GM19468 (cell line): ENCODE measurements around the gene LRRC2.
A peak's percentile ranks its signal among the peaks of the same experiment; 100 is the strongest.
"Not testable (repeated sequence)": the region's sequence is repeated elsewhere in the genome, so short reads cannot be mapped to it uniquely, and the experiment has no call there.

Source experiments
- ATAC-seq: cut with Tn5 transposase; IDR thresholded peaks from one replicate; pipeline ENCODE4 v1.9.1; 2021; ENCODE audit warnings: mild to moderate bottlenecking, moderate library complexity, moderate number of reproducible peaks; ENCODE audit not compliant: unreplicated experiment; ENCODE audit errors: extremely low read depth

The LRRC2 gene

DNA sequence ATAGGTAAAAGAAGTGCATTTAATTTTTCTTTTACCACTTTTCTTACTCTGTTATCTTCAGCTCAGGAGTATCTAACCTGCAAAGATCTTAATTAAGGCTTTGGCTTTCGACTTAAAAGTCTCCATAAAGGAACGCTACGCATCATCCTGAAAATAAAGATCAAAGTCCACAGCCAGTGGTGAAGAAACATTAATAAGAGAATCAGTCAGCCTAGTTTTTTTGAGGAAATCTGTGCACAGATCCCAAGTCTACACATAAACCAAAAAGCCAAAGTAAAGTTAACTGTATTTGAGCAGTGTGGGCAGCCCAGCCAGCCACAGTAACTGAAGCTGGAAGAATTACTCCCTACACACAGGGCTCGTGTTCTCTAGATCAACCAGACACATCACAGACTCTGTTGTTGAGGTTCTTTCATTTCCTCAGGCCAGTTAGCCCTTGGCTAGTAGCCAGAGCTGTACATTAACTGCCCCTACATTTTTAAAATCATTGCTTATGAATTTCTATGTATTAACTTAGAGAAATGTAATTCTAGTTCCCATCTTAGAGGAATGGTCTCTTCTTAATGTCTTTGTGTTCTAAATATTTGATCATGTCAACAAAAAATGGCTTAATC, 6.9 kb downstream of the LRRC2 start:
- no peak for ATAC-seq

DNA sequence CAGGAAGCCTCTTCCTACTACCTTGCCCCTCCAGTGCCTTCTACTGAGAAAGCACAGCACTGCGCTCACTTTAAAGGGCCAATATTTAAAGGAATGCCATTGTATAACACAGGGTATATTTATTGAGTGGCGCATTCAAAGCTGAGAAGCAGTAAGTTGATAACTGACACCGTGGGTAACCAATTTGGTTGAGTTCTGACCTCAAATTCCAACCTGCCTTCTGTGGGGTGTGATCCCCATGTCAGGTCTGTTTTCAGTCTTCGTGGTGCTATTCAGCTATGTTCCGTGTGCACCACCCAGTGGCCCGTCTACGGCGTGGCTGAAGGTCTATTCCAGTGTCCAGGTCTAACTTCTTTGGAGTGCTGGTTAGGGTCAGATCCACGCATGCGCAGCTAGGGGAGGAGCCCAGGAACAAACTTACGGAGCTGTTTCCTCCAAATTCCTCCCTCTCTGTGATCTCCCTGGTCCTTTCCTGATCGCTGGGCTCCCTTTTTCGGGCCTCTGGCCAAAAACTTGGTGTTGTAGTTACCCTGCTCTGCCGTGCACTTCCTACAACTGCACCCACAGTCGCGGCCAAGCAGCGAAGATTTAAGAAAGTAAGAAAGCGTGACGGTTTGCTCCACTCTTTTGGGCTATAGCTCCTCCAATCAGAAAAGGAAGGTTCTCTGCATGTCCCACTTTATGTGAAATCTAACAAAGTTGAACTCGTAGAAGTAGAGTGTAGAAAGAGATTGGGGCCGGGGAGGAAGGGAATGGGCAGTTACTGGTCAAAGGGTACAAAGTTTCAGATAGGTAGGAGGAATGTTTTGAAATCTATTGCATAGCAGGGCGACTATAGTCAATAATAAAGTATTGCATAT, 7.7 kb downstream of the LRRC2 start:
- peak; percentile 74 for ATAC-seq

DNA sequence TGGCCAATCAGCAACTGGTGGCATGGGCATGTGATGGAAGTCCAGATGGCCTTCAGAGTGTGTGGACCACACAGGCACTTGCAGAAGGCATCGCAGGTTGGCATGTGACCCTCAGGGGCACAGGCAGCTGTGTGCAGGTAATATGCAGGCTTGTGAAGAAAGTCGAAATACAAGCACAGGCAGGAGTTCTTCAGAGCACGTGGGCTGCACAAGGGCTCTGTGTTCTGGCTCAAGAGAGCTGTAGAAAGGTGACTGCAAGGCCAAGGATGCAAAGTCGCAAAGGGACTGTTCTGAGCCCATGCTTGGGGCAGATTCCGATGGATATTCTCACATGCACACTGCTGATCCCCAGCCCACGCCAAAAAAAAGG, 8.3 kb downstream of the LRRC2 start:
- ATAC-seq, result no peak

DNA sequence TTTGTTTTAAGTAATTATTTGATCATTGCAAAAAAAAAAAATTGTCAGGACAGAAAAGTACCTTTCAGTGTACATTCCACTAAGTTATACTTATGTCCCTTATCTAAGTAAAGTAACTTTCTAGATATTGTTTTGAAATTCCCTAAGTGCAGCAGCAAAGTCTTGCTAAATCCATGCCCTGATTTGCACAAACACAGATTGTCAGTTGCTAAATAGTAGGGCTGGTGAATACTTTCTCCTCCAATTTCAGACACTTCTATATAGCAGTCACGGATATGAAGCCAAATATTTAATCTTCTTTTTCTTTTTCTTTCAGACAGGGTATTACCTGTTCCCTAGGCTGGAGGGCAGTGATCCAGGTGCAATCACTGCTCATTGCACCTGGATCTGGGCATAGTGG, 12.9 kb downstream of the LRRC2 start:
- ATAC-seq, result no peak

DNA sequence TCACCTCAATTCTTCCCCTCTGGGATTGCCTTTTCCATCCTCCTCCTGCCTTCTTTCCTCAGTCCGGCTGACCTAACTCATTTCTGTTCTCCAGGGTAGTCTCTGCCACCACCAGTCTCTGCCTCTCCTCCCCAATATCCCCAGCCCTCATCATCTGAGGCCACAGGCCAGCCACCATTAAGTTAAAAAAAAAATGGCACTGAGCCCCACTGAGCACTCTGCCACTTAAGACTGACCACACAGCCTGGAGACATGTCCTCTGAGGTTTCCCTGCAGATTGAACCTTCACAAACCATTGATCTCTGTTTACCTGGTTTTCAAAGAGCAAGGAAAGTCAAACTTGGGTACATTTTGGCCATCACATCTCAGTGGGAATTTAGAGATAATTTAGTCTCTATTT, 13.6 kb downstream of the LRRC2 start:
- ATAC-seq, result no peak

DNA sequence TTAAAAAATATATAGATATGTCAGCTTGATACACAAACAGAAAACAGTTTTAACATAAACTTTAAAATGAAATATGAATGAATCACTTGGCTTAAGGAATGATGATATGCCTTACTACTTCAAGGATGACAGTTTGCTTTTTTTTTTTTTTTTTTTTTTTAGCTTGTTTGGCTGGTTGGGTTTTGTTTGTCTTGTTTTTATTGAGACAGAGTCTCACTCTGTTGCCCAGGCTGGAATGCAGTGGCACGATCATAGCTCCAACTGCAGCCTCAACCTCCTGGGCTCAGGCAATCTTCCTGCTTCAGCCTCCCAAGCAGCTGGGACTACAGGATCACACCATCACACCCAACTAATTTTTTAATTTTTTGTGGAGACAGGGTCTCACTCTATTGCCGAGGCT, 14.5 kb downstream of the LRRC2 start:
- no peak for ATAC-seq

DNA sequence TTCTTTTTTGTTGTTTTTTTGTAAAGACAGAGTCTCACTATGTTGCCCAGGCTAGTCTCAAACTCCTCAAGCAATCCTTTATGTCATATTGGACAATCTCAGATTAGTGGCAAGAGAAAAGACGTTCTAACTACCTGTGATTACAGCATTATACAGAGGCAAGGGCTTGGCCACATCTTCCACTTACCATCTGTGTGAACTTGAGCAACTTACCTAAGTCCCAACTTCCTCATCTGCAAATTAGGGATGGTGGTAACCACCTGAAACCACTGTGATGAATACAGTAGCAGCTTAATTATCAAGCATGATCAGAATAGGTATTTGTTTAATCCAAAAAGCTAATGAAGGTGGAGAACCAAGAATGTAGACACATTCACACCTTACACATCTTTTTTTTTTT, 16.1 kb downstream of the LRRC2 start:
- ATAC-seq, result no peak

DNA sequence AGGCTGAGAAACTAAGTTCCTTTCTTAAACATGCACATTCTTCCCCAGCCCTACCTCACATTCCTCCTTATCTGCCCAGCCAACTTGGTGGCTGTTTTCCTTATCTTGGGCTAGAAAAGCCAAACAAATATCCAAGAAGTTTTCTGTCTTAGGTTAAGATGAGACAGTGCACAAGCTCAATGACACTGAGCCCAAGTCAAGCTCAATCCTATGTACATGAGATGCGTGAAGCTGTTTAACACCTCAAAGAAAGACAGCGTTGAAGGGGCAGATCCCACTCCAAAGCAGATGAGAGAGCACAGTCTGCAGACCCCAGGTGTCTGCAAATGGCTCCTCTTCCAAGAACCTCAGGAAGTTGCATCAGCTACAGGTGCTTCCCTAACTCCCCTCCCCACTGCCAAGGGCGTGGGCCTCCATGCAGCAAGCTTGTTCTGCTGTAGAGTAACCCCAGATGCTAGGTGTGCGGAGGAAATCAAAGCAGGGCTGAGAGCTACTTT, 16.6 kb downstream of the LRRC2 start:
- ATAC-seq, result no peak

DNA sequence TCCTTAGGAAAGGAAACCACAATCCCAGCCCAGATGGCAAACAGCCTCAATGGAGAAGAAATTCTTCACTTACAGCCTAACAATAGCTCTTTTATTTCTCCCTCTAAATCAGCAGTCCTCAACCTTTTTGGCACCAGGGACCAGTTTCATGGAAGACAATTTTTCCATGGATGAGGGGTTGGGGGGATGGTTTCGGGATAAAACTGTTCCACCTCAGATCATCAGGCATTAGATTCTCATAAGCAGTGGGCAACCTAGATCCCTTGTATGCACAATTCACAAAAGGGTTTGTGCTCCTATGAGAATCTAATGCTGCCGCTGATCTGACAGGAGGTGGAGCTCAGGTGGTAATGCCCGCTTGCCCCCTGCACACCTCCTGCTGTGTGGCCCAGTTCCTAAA, 17.5 kb downstream of the LRRC2 start:
- not testable (repeated sequence) for ATAC-seq

DNA sequence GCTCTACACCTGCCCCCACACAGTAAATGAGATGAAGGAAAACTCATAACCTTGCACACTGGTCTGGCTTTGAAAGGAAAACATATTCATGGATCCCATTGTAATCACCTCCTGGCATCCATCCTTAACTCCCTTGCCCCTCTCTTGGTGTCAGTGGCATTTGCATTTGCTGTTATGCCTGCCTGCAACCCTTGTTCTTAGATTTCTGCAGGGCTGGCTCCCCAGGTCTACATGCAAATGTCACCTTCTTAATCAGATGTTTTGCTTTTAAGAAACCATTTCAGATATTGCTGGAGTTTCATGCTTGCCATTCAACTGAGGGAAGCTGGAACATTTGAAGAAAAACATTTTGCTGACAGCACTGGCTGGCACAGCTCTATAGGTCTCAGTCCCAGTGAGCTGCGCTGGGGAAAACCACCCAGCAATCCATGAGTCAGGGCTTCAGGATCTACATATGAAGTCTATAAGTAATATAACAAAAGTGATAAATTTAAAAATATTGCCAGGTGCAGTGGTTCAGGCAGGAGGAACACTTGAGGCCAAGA, 19.1 kb downstream of the LRRC2 start:
- ATAC-seq, result no peak

DNA sequence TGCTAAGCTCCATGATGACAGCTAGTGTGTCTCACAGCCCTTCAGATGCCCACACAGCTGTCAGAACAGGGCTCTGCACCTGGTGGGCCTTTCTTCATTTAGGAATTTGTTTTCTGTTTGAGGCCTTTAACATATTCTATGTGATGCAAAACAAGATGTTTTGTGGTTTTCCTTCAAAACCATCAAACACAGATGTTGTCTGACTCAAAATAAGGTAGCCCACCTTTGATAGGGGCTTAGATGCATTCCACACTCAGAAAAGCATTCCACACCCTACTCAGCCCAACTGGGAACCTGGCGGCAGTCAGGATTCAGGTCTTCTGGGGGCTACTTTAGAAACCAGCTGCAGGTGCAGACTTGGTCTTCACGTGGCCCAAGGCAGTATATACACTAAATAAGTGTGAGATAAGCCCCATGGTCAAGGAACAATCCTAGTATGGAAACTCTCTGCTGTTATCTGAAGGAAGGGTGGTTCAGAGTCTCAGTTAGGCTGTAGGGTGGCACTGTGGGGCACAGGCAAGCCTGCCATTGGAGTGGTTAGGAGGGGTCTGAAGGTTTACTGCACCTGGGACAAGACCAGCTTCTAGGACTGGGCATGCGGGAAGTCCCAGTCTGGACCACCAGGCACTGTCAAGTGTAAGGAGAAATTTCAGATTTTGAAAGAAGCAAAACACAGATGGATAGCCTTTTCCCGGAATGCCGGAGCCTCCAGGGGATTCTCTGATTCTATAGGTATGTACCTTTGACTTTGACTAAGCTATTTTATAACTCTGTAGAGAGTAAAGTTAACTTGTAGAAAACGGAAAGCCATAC, 20.1 kb downstream of the LRRC2 start:
- ATAC-seq, result no peak

DNA sequence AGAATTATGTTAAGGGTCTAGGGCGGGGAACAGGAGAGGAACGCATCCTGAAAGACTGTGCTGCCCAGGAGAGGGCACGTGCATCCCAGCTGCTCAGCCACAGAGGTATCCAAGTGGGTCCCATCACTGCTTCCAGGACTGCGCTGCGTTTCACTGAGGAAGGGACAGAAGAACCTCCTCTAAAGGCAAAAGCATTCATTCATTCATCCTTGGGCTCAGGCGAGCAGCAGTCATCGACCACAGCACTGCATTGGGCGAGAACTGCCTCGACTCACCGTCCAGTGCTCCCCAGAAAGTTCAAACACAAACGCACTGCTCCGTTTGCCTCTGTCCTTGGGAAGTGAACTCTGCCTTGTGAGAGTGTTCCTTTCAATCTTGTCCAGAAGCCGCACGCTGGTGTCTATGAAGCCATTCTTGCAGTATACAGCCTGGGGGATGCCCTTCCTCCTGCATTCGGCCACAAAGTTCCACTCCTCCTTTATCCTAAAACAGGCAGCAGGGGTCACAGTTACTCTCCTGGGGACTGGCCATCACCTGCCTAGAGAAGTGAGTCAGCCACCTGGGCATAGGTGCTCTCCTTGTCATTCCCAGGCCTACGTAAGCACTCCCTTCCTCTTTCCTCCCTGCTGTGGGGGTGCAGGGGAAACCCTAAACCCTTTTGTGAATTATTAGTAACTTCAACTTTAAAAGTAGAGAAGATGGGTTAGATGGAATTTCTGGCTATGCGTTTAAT, 21.2 kb downstream of the LRRC2 start:
- ATAC-seq, result no peak

DNA sequence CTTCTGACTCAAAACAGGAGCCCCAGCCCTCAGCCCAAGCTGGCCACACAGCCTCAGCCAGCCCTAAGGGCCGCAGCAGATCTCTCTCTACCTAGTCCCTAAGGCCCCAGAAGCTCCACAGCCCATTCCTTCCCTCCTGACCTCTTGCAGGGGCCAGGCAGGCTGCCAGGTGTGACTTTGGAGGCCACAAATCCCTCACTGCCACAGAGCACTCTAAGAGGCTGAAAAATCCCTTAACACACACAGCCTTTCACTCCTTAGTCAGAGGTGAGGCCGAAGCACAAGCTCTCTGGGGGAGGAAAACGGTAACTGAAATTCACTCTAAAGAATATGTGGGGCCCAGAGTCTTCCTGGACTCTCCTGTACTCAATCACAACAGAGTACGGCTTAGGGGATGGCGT, 23.3 kb downstream of the LRRC2 start:
- no peak for ATAC-seq

DNA sequence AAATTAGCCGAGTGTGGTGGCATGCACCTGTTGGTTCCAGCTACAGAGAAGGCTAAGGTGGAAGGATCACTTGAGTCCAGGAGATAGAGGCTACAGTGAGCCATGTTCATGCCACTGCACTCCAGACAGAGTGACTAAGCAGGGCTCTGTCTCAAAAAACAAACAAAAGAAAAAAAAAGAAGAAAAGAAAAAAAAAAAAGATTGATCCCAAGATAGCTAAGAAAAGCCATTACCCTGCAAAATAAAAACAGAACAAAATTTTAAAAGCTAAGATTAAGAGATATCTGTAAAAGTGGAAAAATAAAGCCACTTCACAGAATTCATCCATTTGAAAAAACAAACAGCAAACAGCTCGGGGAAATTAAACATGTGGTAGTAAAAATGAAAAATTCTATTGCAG, 23.8 kb downstream of the LRRC2 start:
- ATAC-seq, result no peak

DNA sequence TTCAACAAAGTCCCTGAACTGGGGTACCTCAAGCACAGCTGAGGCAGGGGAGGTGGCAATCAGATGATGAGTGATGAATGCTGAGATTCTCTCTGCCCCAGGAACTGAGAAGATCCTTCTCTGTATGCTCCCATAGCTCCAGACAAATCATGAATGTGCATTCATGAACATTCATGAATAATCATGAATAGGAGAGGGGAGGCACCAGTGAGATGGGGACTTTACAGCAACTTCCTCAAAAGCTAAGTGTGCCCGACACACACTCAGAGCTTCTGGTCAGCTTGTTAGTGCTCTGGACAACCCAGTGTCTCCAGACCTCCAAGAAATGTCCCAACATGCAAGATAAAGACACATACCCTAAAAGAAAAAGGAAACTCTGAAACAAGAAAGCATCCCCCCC, 24.3 kb downstream of the LRRC2 start:
- no peak for ATAC-seq

DNA sequence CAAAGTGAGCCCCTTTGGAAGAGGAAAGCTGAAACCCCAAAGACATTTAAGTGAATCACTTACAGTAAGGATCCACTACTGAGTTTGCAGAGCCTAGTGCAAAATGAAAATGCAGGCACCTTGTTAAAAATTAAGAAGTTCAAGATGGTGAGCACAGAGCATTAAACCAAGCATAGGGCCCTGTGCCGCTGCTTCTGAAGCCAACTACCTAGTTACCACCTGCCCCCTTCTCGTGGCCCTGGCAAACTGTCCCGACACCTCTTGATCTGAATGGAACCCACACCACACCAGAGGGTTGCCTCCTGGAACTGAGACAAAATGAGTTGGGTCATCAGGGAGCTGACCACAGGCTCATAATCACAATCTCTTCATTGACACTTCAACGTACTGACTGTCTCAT, 25.6 kb downstream of the LRRC2 start:
- ATAC-seq, result no peak

DNA sequence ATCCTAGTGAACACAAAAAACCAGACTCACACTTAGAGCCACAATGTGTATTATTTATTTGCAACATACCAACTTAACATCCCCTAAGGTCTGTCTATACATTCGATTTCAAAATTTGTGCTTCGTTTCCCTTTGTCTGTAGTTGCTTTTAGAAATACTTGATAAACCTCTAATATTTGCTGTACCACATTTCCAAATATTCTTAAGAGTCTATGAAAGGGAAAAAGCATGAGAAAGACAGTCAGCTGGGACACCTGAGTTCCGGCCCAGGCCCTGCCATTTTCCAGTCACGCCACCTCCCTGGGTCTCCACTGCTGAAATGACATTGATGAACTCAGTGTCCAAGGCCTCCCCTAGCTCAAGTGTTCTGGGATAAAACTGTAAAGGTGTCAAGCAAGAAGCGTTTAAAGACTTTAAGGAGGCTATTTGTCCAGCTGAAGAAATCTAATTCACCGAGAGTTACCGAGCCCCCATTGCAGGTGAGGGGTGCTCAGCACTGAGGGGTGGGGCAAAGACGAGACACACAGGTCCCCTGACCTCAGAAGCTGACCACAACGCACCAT, 26.6 kb downstream of the LRRC2 start:
- no peak for ATAC-seq

DNA sequence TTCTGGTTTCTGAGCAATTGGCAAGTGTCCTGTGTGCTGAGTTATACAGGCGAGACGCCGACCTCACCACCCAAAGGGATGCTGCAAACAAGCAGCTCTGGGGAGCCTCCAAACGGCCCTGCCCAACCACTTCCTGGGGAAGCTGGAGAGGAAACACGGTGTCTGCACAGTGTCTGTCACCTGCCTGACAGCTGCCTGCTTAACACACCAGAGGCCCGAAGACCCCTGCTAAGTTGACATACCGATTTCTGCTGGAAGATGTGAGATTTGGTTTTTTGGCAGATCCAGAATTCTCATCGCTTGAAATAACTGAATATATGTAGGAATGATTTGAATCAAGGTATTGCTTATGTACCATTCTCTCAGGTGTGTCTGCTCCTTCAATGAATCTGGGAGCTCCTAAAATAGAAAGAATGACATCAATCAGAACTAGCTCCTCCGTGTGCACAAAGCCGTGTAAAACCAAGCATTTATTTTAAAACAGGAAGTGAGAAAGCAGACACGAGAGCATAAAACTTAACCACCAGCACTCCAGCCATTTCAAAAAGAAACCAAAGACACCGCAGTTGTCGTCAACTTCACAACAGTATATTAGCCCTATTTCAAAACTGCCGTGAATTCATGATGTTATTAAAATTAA, 27.2 kb downstream of the LRRC2 start:
- peak; percentile 70 for ATAC-seq

DNA sequence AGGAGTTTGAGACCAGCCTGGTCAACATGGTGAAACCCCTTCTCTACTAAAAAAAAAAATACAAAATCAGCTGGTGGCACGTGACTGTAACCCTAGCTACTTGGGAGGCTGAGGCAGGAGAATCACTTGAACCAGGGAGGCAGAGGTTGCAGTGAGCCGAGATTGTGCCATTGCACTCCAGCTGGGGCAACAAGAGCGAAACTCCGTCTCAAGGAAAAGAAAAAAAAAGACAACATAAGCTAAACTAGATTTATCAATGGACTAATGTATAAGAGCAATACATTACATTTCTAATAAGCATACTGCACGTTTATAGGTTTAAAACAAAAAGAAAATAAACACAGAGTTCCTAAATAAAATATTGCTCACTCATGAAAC, 27.7 kb downstream of the LRRC2 start:
- not testable (repeated sequence) for ATAC-seq
